ENCODE results near the gene ANK3.

DNA sequence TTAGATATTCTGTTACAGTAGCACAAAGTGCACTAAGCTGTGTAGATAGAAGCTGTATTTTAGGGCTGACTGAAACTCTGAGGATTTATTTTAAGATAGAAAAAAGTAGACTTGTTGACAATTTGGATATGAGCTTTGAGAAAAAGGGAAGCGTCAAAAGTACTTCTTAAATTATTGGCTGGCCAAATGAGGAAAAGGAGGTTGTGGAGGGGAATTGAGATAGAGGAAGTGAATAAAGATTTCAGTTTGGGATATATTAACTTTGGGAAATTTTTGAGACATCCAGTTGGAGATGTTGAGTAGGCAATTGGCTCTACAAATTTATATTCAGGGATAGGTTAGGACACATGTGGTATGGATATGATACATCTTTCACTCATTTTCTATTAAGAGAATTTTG, 409.3 kb downstream of the ANK3 start:
- TF ChIP-seq, protein P1, sequence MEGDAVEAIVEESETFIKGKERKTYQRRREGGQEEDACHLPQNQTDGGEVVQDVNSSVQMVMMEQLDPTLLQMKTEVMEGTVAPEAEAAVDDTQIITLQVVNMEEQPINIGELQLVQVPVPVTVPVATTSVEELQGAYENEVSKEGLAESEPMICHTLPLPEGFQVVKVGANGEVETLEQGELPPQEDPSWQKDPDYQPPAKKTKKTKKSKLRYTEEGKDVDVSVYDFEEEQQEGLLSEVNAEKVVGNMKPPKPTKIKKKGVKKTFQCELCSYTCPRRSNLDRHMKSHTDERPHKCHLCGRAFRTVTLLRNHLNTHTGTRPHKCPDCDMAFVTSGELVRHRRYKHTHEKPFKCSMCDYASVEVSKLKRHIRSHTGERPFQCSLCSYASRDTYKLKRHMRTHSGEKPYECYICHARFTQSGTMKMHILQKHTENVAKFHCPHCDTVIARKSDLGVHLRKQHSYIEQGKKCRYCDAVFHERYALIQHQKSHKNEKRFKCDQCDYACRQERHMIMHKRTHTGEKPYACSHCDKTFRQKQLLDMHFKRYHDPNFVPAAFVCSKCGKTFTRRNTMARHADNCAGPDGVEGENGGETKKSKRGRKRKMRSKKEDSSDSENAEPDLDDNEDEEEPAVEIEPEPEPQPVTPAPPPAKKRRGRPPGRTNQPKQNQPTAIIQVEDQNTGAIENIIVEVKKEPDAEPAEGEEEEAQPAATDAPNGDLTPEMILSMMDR (conservative IDR thresholded peaks at IDR 0.05) = no peak
- no peak for TF ChIP-seq EZH2 (IDR thresholded peaks at IDR 0.05; ENCODE audit: low read depth)
